HFFc6 (cell line): ENCODE results near the gene ALDH3B1. TPM values are rescaled to one million over a fixed set of nuclear protein-coding genes. Genes with fewer than 3 reads are reported as not detected.

Source experiments
- DNase-seq: peaks from one replicate; pipeline ENCODE4 v3.0.0-alpha.2; 2018
- H3K27ac Mint-ChIP-seq: 2 replicates; pipeline ENCODE4 v1.8.0; 2020; ENCODE audit warnings: mild to moderate bottlenecking, mixed read lengths
- H3K27me3 Mint-ChIP-seq: 2 replicates; pipeline ENCODE4 v1.8.0; 2021; ENCODE audit warnings: mild to moderate bottlenecking, moderate library complexity, mixed read lengths; ENCODE audit not compliant: insufficient read depth
- H3K36me3 Mint-ChIP-seq: 2 replicates; pipeline ENCODE4 v1.8.0; 2021; ENCODE audit warnings: low read depth, mixed read lengths
- H3K4me1 Mint-ChIP-seq: 2 replicates; pipeline ENCODE4 v1.8.0; 2020; ENCODE audit warnings: low read depth, mixed read lengths
- H3K4me3 Mint-ChIP-seq: 2 replicates; pipeline ENCODE4 v1.8.0; 2020; ENCODE audit warnings: mild to moderate bottlenecking, moderate library complexity, mixed read lengths
- H3K9me3 Mint-ChIP-seq: 2 replicates; pipeline ENCODE4 v1.8.0; 2020; ENCODE audit warnings: mild to moderate bottlenecking, mixed read lengths
- CTCF ChIP-seq: fragments of 200-600 bp; sonication (generic); IDR thresholded peaks from 2 replicates; pipeline ENCODE4 v1.5.0; 2021; ENCODE audit warnings: antibody characterized with exemption, mild to moderate bottlenecking
- total RNA-seq, 6 experiments: library from RNA; stranded (reverse); fragmentation: NEBNext Ultra II Directional; extraction: Animal tissue kit (Norgen Biotek cat#: 25700); gene quantifications; 2 replicates in 1 of 6; 3 replicates in 5 of 6; pipeline ENCODE4 v1.2.3, GENCODE V29; 2021

Gene ALDH3B1
- total RNA-seq, 6 experiments from 2014 or later: 29.5 to 47.4 (median 43.4) TPM

GRCh38 chr11:68038226-68038717 lies 28.1 kb downstream of the ALDH3B1 start:
- Mint-ChIP-seq H3K4me3 (peak overlapping the region; percentile 90), H3K9me3 (no peaks in the 10 kb centered on the region), H3K27me3 (peaks cover 3% of the 10 kb centered on the region; the same call in 1 of the 2 replicates), H3K36me3 (no peaks in the 10 kb centered on the region), H3K4me1 (peaks cover 17% of the 10 kb centered on the region), H3K27ac (peak overlapping the region; percentile 68)
- DNase-seq: no peak
- no peak for TF ChIP-seq CTCF

GRCh38 chr11:68038718-68039525 lies 28.8 kb downstream of the ALDH3B1 start, which contains the start of gene TCIRG1:
Gene TCIRG1, plus strand, starts transcription at chr11:68039025. Its CDS starts 2,247 bp downstream, at chr11:68041272.
- peaks cover 3% of the 10 kb centered on the region; the same call in 1 of the 2 replicates for H3K27me3 Mint-ChIP-seq
- H3K4me3 Mint-ChIP-seq: peak within 1 kb of the TSS; percentile 90
- peak within 1 kb of the TSS; percentile 91 for H3K27ac Mint-ChIP-seq
- no peaks in the 10 kb centered on the region for H3K9me3 Mint-ChIP-seq
- DNase-seq: peak; percentile 45
- peaks cover 14% of the 10 kb centered on the region for H3K4me1 Mint-ChIP-seq
- TF ChIP-seq CTCF: peak; percentile 36
- no peaks in the 10 kb centered on the region for H3K36me3 Mint-ChIP-seq

DNA sequence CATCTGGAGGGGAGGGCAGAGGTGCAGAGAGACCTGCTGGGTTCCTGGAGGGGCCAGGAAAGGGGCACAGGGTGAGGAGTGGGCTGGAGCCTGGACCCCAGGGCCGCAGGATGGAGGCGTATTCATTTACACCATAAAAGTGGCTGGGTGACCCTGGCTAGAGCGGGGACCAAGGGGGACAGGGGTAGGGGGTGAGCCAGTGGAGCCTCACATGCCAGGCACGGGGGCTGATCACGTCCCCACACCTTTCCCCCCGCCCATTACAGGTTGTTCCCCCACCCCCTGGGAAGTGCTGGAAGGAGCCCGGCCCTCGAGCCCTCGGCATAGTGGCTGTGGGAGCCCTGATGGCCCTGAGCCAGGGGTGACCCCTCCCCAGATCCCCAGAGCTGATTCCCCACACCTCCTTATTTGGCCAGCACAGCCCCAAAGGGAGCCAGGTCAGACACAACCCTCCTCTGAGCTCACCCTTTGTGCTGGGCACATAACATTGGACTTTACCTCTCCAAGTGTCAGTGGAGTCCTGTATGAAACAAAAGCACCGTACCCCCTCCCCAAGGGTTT lies 29.5 kb downstream of the ALDH3B1 start:
- Mint-ChIP-seq H3K9me3 (no peaks in the 10 kb centered on the region), H3K4me1 (peaks cover 12% of the 10 kb centered on the region), H3K27ac (peak overlapping the region; percentile 91), H3K27me3 (peaks cover 3% of the 10 kb centered on the region; the same call in 1 of the 2 replicates), H3K36me3 (no peaks in the 10 kb centered on the region), H3K4me3 (peak overlapping the region; percentile 90)
- no peak for DNase-seq
- no peak for TF ChIP-seq CTCF

DNA sequence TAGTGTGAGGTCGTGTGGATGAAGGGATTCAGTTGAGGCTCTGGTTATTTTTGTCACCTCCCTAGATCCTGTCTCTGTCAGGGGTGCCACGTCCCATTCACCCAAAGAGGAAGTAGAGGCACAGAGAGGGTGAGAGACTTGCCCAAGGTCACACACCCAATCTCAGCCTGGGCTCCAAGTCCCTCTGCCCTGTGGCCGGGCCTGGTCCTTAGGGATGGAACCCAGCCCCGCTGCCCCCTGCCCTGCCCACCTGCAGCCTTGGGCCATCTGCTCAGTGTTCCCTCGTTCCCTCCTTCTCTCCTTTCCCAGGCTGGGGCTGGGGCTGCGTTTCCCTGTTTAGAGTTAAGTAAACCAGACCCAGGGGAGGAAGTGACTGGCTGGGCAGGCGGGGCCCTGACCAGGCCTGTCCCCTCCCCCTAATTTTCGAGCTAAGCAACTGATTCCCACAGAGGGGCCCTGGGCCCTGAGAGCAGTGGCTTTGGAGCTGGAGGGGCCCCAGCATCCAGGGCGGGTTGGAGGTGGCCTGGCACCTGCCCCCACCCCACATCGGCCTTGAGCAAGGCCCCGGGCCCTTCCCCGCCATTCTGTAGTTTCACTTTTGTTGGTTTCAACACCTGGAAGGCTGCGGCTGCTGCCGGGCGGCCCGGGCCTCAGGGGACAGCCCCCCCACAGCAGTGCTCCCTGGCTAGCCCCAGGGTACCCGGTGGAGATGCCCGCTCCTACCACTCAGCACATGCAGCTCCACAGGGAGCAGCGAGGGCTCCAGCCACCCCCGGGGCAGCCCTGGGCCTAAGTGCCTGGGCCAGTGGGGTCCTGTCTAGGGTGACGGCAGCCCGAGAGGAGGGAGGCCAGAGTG lies 30.2 kb downstream of the ALDH3B1 start:
- no peaks in the 10 kb centered on the region for H3K36me3 Mint-ChIP-seq
- H3K4me3 Mint-ChIP-seq: peak overlapping the region; percentile 90
- peak overlapping the region; percentile 91 for H3K27ac Mint-ChIP-seq
- H3K9me3 Mint-ChIP-seq: no peaks in the 10 kb centered on the region
- peaks cover 3% of the 10 kb centered on the region; the same call in 1 of the 2 replicates for H3K27me3 Mint-ChIP-seq
- H3K4me1 Mint-ChIP-seq: peaks cover 12% of the 10 kb centered on the region
- no peak for TF ChIP-seq CTCF
- DNase-seq: peak; percentile 42

GRCh38 chr11:68040957-68041591 lies 30.9 kb downstream of the ALDH3B1 start:
- no peak for TF ChIP-seq CTCF
- peaks cover 3% of the 10 kb centered on the region; the same call in 1 of the 2 replicates for H3K27me3 Mint-ChIP-seq
- no peak for DNase-seq
- H3K4me1 Mint-ChIP-seq: peaks cover 12% of the 10 kb centered on the region
- H3K4me3 Mint-ChIP-seq: peak overlapping the region; percentile 90
- no peaks in the 10 kb centered on the region for H3K36me3 Mint-ChIP-seq
- peak overlapping the region; percentile 91 for H3K27ac Mint-ChIP-seq
- H3K9me3 Mint-ChIP-seq: no peaks in the 10 kb centered on the region
